Eye (tissue), 1 donor: ENCODE results near the gene LRCH2.
"Not testable (repeated sequence)": the region's sequence is repeated elsewhere in the genome, so short reads cannot be mapped to it uniquely, and the experiment has no call there.

Experiments used
- DNase-seq: peaks from one replicate; pipeline ENCODE4 v3.0.0-alpha.2; 2015

LRCH2 gene

DNA sequence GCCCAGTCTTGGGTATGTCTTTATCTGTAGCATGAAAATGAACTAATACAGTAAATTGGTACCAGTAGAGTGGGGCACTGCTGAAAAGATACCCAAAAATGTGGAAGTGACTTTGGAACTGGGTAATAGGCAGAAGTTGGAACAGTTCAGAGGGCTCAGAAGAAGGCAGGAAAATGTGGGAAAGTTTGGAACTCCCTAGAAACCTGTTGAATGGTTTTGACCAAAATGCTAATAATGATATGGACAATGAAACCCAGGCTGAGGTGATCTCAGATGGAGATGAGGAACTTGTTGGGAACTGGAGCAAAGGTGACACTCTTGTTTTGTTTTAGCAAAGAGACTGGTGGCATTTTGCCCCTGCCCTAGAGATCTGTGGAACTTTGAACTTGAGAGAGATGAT lies 24.3 kb downstream of the LRCH2 start:
- not testable (repeated sequence) for DNase-seq

- no peak for DNase-seq
These were observed 29.9 kb downstream of the LRCH2 start for GRCh38 chrX:115204040-115204439.

- no peak for DNase-seq
These were observed 41.6 kb downstream of the LRCH2 start for GRCh38 chrX:115192244-115192700.

- no peak for DNase-seq
These were observed 42.2 kb downstream of the LRCH2 start for GRCh38 chrX:115191490-115192243.

DNA sequence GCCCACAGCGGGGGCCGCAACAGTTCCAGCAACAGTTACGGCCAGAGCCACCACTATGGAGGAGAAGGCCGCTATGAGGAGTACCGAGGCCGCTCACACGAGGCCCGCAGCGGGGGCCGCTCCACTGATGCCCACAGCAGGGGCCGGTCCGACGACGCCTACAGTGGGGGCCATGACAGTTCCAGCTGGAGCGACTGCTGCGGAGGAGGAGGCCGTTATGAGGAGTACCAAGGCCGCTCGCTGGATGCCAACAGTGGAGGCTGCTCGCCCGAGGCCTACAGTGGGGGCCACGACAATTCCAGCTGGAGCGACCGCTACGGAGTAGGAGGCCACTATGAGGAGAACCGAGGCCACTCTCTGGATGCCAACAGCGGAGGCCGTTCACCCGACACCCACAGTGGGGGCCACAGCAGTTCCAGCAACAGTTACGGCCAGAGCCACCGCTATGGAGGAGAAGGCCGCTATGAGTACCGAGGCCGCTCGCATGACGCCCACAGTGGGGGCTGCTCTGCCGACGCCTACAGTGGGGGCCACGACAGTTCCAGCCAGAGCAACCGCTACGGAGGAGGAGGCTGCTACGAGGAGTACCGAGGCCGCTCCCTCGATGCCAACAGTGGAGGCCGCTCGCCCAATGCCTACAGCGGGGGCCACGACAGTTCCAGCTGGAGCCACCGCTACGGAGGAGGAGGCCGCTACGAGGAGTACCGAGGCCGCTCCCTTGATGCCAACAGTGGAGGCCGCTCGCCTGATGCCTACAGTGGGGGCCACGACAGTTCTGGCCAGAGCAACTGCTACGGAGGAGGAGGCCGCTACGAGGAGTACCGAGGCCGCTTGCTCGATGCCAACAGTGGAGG lies 43.0 kb downstream of the LRCH2 start:
- no peak for DNase-seq

GRCh38 chrX:115189646-115190635 lies 44.0 kb downstream of the LRCH2 start:
- no peak for DNase-seq

- no peak for DNase-seq
These were observed 44.8 kb downstream of the LRCH2 start, which contains the start of gene RBMXL3 for GRCh38 chrX:115189110-115189509. RBMXL3 (plus strand) TSS chrX:115189410; CDS start chrX:115189442, 32 bp downstream.

DNA sequence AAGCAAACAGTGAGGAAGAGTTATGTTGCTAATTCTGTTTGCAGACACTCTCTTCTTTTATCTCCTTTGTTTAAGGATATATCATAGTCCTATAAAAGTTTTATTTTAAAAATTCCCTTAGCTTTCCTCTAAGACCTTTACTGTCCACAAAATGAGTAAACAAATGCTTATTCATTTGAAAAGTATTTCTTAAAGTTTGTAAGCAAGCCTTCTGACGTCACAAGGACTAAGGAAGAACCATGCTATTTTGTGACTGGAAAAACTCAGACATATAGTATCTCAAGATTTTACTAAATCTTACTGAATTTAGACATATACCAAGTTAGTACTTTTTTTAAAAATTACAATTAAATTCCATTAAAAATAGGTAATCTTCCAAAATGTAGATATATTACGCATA lies 49.9 kb downstream of the LRCH2 start:
- no peak for DNase-seq

DNA sequence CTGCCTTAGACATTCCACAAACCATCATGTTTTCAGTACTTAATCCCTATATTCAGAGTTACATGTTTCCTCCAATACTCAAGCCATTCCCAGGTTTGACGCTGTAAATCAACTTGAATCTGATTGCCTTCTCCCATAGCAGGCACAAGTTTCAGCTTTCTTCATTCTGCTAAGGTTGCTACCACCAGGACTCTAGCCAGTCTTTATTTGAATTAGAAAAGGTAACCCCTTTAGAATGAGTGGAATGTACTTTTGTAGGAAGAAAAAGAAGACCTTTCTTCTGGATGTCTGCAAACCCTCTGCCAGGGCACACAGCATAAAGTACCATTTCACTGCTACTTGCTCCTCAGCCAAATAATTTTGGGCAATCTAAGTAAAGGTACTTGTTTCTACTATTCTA lies 55.4 kb downstream of the LRCH2 start:
- DNase-seq: no peak

DNA sequence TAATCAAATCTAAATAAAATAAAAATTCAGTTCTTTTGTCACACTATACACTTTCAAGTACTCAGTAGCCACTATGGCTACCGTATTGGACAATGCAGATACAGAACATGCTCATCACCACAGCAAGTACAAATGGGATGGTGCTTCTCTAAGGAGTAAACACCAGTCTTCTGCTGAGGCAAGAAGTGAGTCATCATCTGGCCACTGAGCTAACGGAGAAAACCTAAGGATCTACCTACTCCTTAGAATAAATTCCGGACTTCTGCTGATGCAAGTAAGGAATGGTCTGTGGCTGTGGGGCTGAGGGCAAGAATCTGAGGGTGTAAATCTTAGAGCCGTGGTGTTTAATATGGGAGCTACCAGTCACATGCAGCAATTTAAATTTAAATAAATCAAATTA lies 56.0 kb downstream of the LRCH2 start:
- no peak for DNase-seq

- DNase-seq: no peak
These were observed 59.3 kb downstream of the LRCH2 start for GRCh38 chrX:115174548-115174947.

DNA sequence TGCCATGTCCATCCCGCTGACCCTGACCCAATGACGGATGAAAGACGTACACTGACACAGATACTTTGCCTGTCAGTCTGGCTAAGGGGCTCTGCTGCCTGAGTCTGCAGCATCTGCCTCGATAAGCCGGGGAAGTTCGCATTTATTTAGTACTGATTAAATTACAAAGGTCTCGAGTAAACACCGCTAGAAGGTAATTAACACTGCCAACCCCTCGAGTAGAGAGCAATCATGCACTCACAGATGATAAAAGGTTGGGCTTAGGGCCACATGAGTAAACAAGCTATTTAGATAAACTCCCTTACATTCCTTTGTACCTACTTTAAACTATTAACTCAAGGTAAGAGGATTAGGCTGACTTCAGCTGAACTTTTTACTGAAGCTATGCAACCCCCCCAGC lies 60.7 kb downstream of the LRCH2 start:
- no peak for DNase-seq

DNA sequence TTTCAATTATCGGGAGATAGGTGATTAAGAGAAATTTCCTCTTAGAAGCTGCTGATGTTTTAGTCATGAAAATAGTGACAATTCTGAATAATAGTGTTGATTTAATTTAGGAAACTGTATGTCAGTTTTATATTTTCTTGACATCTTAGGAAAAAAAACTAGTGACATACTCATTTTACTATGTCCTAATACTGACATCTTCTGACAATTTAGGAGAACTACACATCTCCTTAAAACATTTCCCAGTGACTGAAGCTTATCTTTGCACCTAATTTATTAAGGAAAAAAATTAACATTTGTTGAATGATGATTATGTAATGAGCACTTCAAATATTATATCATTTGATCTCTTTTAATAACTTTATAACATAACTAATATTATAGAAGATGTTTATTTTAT lies 86.7 kb downstream of the LRCH2 start:
- peak; percentile 2 for DNase-seq

GRCh38 chrX:115142057-115142456 lies 91.8 kb downstream of the LRCH2 start:
- no peak for DNase-seq

DNA sequence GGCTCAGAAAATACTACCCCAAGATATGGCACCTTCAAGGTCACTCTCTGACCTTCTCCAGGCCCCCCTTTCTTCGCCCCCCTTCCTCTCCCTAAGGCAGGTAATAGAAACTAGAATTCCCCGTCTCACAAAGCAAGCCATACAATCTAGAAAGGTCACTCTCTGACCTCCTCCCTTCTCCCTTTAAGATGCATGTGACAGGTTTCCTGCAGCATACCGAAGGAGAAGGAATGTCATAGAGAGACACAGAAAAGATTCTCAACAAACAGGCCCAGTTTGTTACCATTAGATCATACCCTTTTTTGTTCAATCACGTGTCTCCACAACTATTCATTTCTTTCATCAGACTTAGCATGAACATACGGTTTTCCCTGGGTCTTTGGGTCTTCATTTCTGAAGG lies 95.9 kb downstream of the LRCH2 start:
- DNase-seq: no peak

DNA sequence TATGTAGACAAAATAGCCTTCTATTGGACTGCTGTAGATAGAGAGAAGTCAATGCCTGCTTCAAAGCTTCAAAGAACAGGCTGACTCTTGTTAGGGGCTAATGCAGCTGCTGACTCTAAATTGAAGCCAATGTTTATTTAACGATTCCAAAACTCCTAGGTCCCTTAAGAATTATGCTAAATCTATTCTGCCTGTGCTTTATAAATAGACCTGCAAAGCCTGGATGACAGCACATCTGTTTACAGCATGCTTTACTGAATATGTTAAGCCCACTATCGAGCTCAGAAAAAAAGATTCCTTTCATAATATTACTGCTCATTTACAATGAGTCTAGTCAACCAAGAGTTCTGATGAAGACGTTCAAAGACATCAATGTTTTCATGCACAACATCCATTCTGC lies 99.5 kb downstream of the LRCH2 start:
- peak; percentile 11 for DNase-seq

DNA sequence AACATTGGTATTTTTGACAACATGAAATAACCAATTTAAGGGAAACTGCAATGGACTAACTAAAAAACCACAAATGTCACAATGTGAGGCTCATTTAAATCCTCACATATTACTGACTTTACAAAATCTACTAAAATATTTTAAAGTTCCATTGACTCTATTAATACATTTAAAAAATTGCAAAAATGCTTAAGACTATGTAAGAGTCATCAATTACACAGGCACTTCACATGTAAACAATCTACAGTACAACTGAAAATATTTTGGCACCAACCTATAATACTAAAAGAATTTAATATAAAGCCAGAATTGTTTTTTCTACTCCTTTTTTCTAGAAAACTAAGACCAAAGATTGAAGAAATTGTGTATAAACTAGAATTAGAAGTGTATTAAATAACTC lies 121.5 kb downstream of the LRCH2 start:
- DNase-seq: no peak

- no peak for DNase-seq
These were observed 135.0 kb downstream of the LRCH2 start for GRCh38 chrX:115098897-115099296.

- no peak for DNase-seq
These were observed 140.7 kb downstream of the LRCH2 start for GRCh38 chrX:115093191-115093590.

- no peak for DNase-seq
These were observed 144.5 kb downstream of the LRCH2 start for GRCh38 chrX:115089419-115089818.

GRCh38 chrX:115068896-115069295 lies 165.0 kb downstream of the LRCH2 start:
- no peak for DNase-seq

DNA sequence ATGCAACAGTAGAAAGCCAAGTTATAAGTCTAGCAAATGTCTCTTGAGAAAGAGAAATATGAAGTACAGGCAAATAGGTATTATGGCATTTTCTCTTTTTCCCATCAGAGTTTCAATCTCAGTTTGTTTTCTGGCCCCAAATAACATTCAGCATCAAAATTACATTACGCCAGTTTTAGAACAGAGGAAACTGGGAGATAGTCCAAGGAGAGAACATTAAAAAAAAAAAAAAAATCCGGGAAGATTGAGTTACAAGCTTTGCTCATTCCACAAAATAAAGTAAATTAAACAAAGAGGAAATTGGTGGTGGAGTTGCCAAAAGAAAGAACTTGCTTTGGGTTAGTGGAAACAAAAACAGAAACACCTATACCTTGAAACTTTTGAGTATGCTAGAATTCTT lies 166.1 kb downstream of the LRCH2 start:
- DNase-seq: peak; percentile 34

DNA sequence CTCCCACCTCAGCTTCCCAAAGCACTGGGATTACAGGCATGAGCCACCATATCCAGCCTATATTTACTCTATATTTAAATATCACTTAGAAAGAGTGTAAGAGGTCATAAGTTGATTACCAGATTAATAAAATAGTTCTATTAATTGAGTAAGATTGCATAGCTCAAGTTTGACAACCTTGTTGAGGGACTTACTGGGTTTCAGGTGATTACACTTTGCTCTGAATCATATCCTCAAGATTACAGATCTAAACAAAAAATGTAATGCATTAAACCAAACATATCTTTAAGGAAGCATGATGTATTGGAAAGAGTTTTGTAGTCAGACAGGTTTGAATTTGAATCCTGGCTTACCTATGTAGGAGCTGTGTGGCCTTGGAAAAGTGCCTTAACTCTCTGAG lies 168.6 kb downstream of the LRCH2 start:
- DNase-seq: no peak
